ENCODE results near the gene AHRR. TPM values are rescaled to one million over a fixed set of nuclear protein-coding genes. Genes with fewer than 3 reads are reported as not detected.
"Not testable (repeated sequence)": the region's sequence is repeated elsewhere in the genome, so short reads cannot be mapped to it uniquely, and the experiment has no call there.

The AHRR gene
- total and polyA plus RNA-seq, 10 of the 15 experiments (the other 5 are each of a cell fraction or from before 2014, with no cell fraction given) = 0.90 to 35.2 (median 19.2) TPM

GRCh38 chr5:271828-272167, 49.7 kb upstream of the AHRR start:
- H3K4me2 ChIP-seq (ENCODE audit: control insufficient read depth, insufficient read depth); DNase-seq (ENCODE audit: low read depth, low spot score); H4K20me1 ChIP-seq (ENCODE audit: control insufficient read depth, insufficient read depth); H3K4me1 ChIP-seq (ENCODE audit: control insufficient read depth, insufficient read depth, low read length); H3K27me3 ChIP-seq (replicated peaks in 1 of 2; ENCODE audit: control insufficient read depth in 2 of 2, insufficient read depth in 2 of 2, low read length in 1 of 2); H3K36me3 ChIP-seq (ENCODE audit: control insufficient read depth in 2 of 2, insufficient read depth in 2 of 2, low read length in 1 of 2); in situ Hi-C loops (cut with MboI); FAIRE-seq; H3K9me3 ChIP-seq (replicated peaks; ENCODE audit: control insufficient read depth, insufficient read depth, low read length); BruUV-seq (replicated peaks): not testable (repeated sequence)
- peak overlapping the region; percentile 31; the same call in 1 of the 2 replicates for H3K9ac ChIP-seq (ENCODE audit: control insufficient read depth, insufficient read depth, low read length)
- ChIA-PET CTCF (interaction anchor here (1.0 kb wide), 2 partner anchors 11 to 623 kb away, joined by 3 read pairs; no protein-coding TSS in a partner anchor), RAD21 (ENCODE audit: unreplicated experiment) (interaction anchor here (0.7 to 1.4 kb wide), 6 partner anchors 15 to 159 kb away, joined by 3 to 11 read pairs (median 4); no protein-coding TSS in a partner anchor), SMC1A (ENCODE audit: uncharacterized antibody, unreplicated experiment) (interaction anchor here (0.9 to 1.7 kb wide), 4 partner anchors 10 to 54 kb away, joined by 3 to 5 read pairs (median 4); partner anchors contain the start of genes CCDC127 and SDHA), POLR2A (interaction anchor here (0.5 to 1.9 kb wide), 5 partner anchors 45 to 174 kb away, joined by 3 to 21 read pairs (median 6); partner anchors contain the start of genes CCDC127 and SDHA)
- WGBS (ENCODE audit: insufficient coverage, insufficient replicate concordance, low lambda C conversion rate, missing lambda C conversion rate) = 2% methylated on average over 7 of the region's 41 CpGs
- ATAC-seq = peak; percentile 7
- H3K27ac ChIP-seq (ENCODE audit: control insufficient read depth, insufficient read depth) = peak overlapping the region; percentile 62; the same call in 1 of the 2 replicates
- intact Hi-C loops (cut with micrococcal nuclease; ENCODE audit: unreplicated experiment) = loop anchor here (2.0 kb wide), 1 partner anchor 53 kb away; the partner anchor contains the start of genes CCDC127 and SDHA
- H3K79me2 ChIP-seq (ENCODE audit: control insufficient read depth, insufficient read depth, low read length) = peaks cover 34% of the 10 kb centered on the region
- peak overlapping the region; percentile 76; the same call in 1 of the 2 replicates for H3K4me3 ChIP-seq
- H2AFZ ChIP-seq (ENCODE audit: control insufficient read depth, low read depth, low read length) = 0 out of 2 replicates have a peak overlapping the region, but pooled peaks have one; percentile 29

DNA sequence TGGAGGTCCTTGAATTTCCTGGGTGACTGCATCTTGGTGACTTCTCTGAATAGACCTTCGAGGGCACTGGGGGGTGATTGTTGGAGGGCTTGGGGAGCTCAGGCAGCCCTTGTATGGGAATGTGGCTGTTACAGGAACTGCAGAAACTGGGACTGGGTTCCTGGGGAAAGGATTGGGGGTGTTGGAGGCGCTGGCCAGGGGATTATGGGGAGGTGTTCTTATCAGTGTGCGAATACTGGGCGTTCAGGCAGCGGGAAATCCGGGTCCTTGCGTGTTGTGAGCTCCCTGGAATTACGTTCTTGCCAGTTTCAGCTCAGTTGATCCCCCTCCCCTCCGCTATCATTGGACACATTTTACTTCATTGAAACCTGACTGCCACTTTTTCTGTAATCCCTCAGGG, 48.4 kb upstream of the AHRR start:
- H3K36me3 ChIP-seq (ENCODE audit: control insufficient read depth in 2 of 2, insufficient read depth in 2 of 2, low read length in 1 of 2); intact Hi-C loops (cut with micrococcal nuclease; ENCODE audit: unreplicated experiment); RAD21 ChIA-PET (ENCODE audit: unreplicated experiment); ATAC-seq; H3K27me3 ChIP-seq (replicated peaks in 1 of 2; ENCODE audit: control insufficient read depth in 2 of 2, insufficient read depth in 2 of 2, low read length in 1 of 2); H3K9me3 ChIP-seq (replicated peaks; ENCODE audit: control insufficient read depth, insufficient read depth, low read length); BruUV-seq (replicated peaks); SMC1A ChIA-PET (ENCODE audit: uncharacterized antibody, unreplicated experiment); H3K4me1 ChIP-seq (ENCODE audit: control insufficient read depth, insufficient read depth, low read length); CTCF ChIA-PET; in situ Hi-C loops (cut with MboI); POLR2A ChIA-PET; FAIRE-seq; H4K20me1 ChIP-seq (ENCODE audit: control insufficient read depth, insufficient read depth); H3K27ac ChIP-seq (ENCODE audit: control insufficient read depth, insufficient read depth); H2AFZ ChIP-seq (ENCODE audit: control insufficient read depth, low read depth, low read length); H3K9ac ChIP-seq (ENCODE audit: control insufficient read depth, insufficient read depth, low read length); DNase-seq (ENCODE audit: low read depth, low spot score): not testable (repeated sequence)
- Histone ChIP-seq H3K4me2 (ENCODE audit: control insufficient read depth, insufficient read depth) (peak overlapping the region; percentile 68; the same call in 1 of the 2 replicates), H3K79me2 (ENCODE audit: control insufficient read depth, insufficient read depth, low read length) (peaks cover 34% of the 10 kb centered on the region), H3K4me3 (peak overlapping the region; percentile 76)
- WGBS (ENCODE audit: insufficient coverage, insufficient replicate concordance, low lambda C conversion rate, missing lambda C conversion rate) = 86% methylated on average over 3 of the region's 9 CpGs

DNA sequence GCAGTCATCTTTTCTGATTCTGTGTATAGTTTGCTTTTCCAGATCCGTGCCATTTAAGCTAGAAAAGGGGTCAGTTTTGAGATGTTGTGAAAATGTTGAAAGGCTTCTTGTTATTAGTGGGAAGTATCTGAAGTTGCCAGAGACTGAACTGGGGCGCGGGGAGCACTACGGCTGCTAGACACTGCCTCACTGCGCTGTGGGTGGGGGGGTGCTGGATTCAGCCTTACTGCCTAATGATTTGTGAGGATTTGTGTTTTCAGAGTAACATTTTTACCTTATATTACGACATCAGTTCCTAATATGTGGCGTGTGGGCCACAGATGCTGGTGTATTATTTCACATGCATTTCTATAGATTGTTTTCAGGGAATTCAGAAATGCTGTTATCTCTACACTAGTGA, 48.0 kb upstream of the AHRR start:
- RAD21 ChIA-PET (ENCODE audit: unreplicated experiment); POLR2A ChIA-PET; H3K27me3 ChIP-seq (replicated peaks in 1 of 2; ENCODE audit: control insufficient read depth in 2 of 2, insufficient read depth in 2 of 2, low read length in 1 of 2); intact Hi-C loops (cut with micrococcal nuclease; ENCODE audit: unreplicated experiment); ATAC-seq; H3K27ac ChIP-seq (ENCODE audit: control insufficient read depth, insufficient read depth); H3K9me3 ChIP-seq (replicated peaks; ENCODE audit: control insufficient read depth, insufficient read depth, low read length); BruUV-seq (replicated peaks); H3K36me3 ChIP-seq (ENCODE audit: control insufficient read depth in 2 of 2, insufficient read depth in 2 of 2, low read length in 1 of 2); H2AFZ ChIP-seq (ENCODE audit: control insufficient read depth, low read depth, low read length); in situ Hi-C loops (cut with MboI); SMC1A ChIA-PET (ENCODE audit: uncharacterized antibody, unreplicated experiment); DNase-seq (ENCODE audit: low read depth, low spot score); H3K9ac ChIP-seq (ENCODE audit: control insufficient read depth, insufficient read depth, low read length); CTCF ChIA-PET; H4K20me1 ChIP-seq (ENCODE audit: control insufficient read depth, insufficient read depth); FAIRE-seq; H3K4me1 ChIP-seq (ENCODE audit: control insufficient read depth, insufficient read depth, low read length): not testable (repeated sequence)
- Histone ChIP-seq H3K79me2 (ENCODE audit: control insufficient read depth, insufficient read depth, low read length) (peaks cover 34% of the 10 kb centered on the region), H3K4me3 (peak overlapping the region; percentile 76; the same call in 1 of the 2 replicates), H3K4me2 (ENCODE audit: control insufficient read depth, insufficient read depth) (peak overlapping the region; percentile 68; the same call in 1 of the 2 replicates)
- 83% methylated on average over 7 of the region's 7 CpGs for WGBS (ENCODE audit: insufficient coverage, insufficient replicate concordance, low lambda C conversion rate, missing lambda C conversion rate)

DNA sequence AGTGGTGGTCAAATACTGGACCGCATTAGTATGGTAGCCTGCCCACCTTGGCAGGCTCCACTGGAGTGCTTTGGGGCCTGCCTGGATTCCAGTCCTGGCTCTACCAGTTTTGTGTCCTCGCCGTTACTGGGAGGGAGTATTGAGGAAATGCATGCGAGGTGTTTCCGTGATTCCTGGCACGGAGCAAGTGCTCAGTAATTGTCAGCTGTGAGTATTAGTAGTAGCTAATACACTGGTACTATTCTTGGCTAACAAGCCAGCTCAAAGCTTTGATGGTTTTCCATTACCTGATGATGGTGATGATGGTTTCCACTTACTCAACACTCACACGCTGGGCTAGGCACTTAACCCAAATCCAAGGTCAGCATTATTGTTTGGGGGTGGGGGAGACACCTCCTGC, 47.2 kb upstream of the AHRR start:
- DNase-seq (ENCODE audit: low read depth, low spot score); H3K27ac ChIP-seq (ENCODE audit: control insufficient read depth, insufficient read depth); RAD21 ChIA-PET (ENCODE audit: unreplicated experiment); ATAC-seq; H3K27me3 ChIP-seq (replicated peaks in 1 of 2; ENCODE audit: control insufficient read depth in 2 of 2, insufficient read depth in 2 of 2, low read length in 1 of 2); H3K4me3 ChIP-seq; in situ Hi-C loops (cut with MboI); H3K4me1 ChIP-seq (ENCODE audit: control insufficient read depth, insufficient read depth, low read length); H4K20me1 ChIP-seq (ENCODE audit: control insufficient read depth, insufficient read depth); H3K9ac ChIP-seq (ENCODE audit: control insufficient read depth, insufficient read depth, low read length); H3K9me3 ChIP-seq (replicated peaks; ENCODE audit: control insufficient read depth, insufficient read depth, low read length); H2AFZ ChIP-seq (ENCODE audit: control insufficient read depth, low read depth, low read length); FAIRE-seq; H3K36me3 ChIP-seq (ENCODE audit: control insufficient read depth in 2 of 2, insufficient read depth in 2 of 2, low read length in 1 of 2); POLR2A ChIA-PET; BruUV-seq (replicated peaks); intact Hi-C loops (cut with micrococcal nuclease; ENCODE audit: unreplicated experiment); CTCF ChIA-PET: not testable (repeated sequence)
- WGBS (ENCODE audit: insufficient coverage, insufficient replicate concordance, low lambda C conversion rate, missing lambda C conversion rate) = 98% methylated on average over 7 of the region's 7 CpGs
- SMC1A ChIA-PET (ENCODE audit: uncharacterized antibody, unreplicated experiment) = interaction anchor here (0.7 to 1.2 kb wide), 3 partner anchors 12 to 200 kb away, joined by 3 read pairs; no protein-coding TSS in a partner anchor
- H3K79me2 ChIP-seq (ENCODE audit: control insufficient read depth, insufficient read depth, low read length) = peaks cover 37% of the 10 kb centered on the region
- H3K4me2 ChIP-seq (ENCODE audit: control insufficient read depth, insufficient read depth) = peak overlapping the region; percentile 68; the same call in 1 of the 2 replicates

All from GM12878 (cell line).